Stimulated activated CD8-positive, alpha-beta memory T cell treated with anti-CD3 and anti-CD28 coated beads, Interleukin-7, amount 100 ng/mL, for 4 hours (primary cell): ENCODE results near the gene JAM2.
"Not testable (repeated sequence)": the region's sequence is repeated elsewhere in the genome, so short reads cannot be mapped to it uniquely, and the experiment has no call there.

Experiments used
- DNase-seq, 2 donors: peaks; one replicate each; pipeline ENCODE4 v3.0.0-alpha.2; 2020; ENCODE audit warnings: low read depth in 2 of 2

The JAM2 gene

DNA sequence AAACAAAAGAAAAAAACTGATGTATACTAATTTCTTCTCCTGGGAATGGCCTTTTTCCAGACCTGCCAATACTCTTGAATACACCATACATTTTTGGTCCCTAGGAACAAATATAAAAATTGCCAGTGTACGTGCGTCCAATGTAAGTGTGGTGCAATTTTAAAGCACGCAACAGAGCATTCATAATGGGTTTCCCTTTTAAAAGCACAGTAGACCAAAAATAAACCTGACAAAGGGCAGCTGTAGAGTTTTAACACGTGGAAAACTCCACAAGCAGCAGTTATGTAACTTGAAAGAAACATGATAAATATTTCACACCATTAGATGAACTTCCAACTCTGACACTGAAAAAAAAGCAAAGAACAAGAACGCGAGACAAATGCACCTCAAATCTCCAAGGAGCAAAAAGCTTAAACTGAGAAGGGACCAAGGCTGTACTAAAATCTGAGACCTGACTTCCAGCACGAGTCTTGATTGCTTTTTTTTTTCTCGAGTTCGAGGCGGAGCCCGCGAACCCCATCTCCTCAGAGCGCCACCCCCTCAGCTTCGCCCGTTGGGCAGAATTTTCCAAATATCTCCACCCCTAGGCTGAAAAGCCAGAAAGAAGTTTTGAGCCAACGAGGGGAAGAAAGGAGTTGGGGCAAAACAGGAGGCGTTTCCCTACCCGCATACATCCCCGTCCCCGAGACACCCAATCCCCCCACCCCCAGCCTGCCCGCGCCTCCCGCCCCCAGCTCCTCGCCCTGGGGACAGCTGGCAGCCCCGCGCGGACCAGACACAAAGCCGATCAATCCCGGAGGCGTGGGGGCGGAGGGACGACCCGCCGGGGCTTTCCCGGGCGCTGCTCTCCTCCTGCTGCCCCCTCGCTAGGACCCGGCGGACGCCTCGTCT is at the start of gene JAM2:
TSS of gene JAM2 (plus strand) at position 599 of the 891 bp plus-strand sequence. CDS start 564 bp downstream, outside the sequence.
- peak in 1 of 2 donors; percentile 52 for DNase-seq

DNA sequence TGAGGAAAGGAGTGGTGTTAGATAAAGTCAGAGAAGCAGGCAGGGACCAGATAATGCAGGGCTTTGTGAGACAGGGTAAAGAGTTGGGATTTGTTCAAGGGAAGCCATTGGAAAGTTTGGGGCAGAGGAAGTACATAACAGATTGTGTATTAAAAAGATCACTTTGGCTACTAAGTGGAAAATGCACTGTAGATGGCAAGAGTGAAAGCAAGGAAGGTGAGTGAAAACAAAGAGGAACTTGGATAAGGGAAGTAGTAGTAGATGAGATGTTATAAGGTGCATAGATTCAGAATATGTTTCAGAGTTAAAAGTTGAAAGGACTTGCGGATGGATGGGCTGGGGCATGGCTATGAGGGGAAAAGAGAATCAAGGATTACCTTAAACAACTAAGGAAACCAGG is 49.2 kb upstream of the JAM2 start:
- DNase-seq, result no peak

DNA sequence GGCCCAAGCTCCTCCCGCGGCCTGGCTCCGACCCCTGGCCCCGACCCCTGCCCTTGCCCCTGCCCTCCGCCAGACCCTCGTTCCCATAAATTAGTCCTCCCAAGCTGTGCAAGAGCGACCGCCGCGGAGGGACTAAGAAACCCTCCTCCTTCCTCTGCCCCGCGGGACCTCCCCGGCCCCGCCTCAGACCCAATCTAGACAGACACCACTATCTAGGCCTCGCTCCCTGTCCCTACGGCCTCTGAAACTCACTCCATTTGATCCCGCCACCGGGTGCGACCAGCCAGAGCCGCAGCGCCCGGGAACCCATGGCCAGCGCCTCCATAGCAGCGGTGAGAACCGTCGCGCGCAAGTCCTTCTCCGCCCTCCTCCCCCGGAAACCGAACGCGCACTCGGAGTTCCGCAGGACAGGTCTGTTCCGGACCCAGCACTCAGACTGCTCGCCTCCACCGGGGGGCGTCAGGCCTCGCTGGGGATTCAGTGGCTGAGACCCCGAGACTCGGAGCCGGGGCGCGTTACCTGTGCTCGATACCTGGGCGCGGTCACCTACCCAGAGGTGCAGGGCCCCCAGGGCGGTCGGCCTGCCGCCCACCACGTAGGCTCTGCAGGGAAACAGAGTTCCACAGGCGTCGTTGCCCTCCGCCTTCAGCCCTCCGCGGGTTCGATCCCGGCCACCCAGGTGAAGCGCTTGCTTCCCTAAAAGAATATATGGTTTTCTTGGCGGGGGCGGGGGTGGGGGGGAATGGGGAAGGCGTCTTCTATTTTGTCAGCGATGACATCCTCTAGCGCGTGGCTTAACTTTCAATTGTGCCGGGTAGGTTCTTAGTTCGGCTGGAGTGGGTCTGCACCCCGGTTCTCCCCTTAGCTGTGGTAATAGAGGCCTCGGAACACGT is 31.7 kb upstream of the JAM2 start, which contains the start of gene MRPL39:
TSS of gene MRPL39 (minus strand) at position 331 of the 893 bp plus-strand sequence. CDS start at position 325, 6 bp downstream.
- DNase-seq, result peak; percentile 74 to 83

DNA sequence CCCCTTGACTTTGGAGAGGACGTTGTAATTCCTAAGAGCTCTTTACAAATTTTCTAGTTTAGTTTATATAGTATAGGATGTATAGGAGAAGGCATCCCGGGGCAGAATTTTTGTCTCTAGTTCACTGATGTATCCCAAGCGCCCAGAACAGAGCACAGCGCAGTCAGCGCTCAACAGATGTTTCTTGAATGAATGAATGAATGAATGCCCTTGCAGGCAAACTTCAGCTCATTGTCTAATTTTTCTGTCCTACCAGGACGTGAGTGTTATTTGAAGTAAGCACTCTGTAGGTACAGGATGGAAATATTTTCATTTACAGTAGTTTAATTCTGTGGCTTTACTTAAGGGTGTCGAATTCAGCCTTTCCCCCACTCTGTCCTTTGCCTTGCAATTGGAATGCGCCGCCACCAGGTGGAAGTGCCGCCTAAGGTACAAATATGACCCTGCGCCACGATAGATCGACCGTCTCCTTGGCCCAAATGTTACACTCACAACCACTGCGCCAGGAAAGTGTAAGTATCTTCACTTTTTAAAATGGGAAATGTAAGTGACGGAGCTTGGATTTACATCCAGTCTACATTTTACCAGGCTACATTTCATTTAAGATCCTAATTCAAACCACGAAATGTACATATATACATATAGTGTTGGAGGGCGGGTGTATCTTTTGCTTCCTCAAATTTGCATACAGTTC is 30.9 kb upstream of the JAM2 start:
- DNase-seq, result peak; percentile 58 to 67

- no peak for DNase-seq
Measured at GRCh38 chr21:25614441-25614840, 24.6 kb upstream of the JAM2 start.

DNA sequence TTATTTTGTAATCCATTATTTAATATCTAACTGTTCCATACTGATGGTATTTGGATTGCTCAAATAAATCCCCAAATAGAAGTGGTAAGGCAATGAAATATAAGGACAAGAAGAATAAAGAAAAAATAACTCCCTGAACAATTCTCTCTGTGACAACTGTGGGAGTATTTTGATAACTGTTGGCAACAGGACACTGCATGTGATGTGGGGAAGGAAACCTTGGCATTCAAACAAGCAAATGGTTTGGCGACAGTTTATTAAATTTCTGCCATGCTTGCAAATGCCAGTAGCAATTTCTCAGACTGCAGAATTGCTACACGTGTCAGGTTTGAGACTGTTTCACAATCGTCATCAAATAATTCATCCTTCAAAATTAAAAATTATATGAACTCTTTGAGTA is 23.2 kb upstream of the JAM2 start:
- DNase-seq, result no peak

DNA sequence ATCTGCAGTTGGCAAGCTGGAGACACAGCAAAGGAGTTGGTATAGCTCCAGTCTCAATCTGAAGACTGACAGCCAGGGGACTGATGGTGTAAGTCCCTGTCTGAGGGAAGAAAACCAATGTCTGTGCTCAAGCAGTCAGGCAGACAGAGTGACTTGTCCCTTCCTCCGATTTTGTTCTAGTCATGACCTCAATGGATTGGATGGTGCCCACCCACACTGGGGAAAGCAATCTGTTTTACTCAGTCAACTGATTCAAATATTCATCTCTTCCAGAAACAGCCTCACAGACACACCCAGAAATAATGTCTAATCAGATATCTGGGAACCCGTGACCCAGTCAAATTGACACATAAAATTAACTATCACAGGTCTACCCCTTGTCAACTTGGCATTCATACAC is 19.9 kb upstream of the JAM2 start:
- no peak for DNase-seq

GRCh38 chr21:25624511-25624910 is 14.5 kb upstream of the JAM2 start:
- no peak for DNase-seq

- DNase-seq, result no peak
Measured at GRCh38 chr21:25625036-25625435, 14.0 kb upstream of the JAM2 start.

- DNase-seq, result not testable (repeated sequence)
Measured at GRCh38 chr21:25625776-25626555, 13.1 kb upstream of the JAM2 start.

GRCh38 chr21:25626757-25627156 is 12.3 kb upstream of the JAM2 start:
- no peak for DNase-seq

DNA sequence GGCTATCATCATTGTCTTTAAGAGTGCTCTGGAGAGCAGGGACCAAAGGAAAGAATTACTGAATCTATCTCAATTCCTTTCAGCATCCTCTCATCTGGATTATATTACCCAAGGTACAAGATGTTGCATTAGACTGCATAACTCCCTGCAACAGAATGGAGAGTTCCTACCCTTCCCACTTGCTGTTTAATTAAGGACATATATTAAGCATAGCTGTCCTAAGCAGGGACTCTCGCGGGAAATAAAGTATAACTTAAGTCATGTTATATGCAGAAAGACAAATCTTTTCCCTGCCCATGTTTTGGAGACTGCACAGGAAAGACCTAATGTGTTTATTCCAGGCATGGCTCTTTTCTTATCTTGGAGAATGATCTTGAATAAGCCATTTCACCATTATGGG is 6.8 kb upstream of the JAM2 start:
- no peak for DNase-seq

- DNase-seq, result no peak
Measured at GRCh38 chr21:25635310-25635709, 3.7 kb upstream of the JAM2 start.

DNA sequence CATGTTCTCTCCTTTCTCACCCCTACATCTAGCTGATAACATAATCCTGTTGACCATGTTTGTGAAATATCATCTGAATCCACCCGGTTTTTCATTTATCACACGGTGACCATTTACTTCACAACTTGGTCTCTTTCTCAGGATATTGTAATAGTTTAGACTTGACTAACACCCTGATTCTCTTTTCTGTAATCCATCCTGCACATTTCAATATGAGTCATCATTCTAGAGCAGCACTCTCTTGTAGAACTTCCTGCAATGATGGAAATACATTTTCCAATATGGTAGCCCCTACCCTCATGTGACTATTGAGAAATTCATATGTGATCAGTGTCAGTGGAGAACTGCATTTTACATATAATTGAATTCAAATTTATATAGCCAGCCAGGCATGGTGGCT is 2.3 kb upstream of the JAM2 start:
- no peak for DNase-seq

- DNase-seq, result no peak
Measured at GRCh38 chr21:25637851-25638659, 1.0 kb upstream of the JAM2 start.

GRCh38 chr21:25639551-25640201 is 618 bp downstream of the JAM2 start:
- peak in 1 of 2 donors; percentile 35 for DNase-seq

DNA sequence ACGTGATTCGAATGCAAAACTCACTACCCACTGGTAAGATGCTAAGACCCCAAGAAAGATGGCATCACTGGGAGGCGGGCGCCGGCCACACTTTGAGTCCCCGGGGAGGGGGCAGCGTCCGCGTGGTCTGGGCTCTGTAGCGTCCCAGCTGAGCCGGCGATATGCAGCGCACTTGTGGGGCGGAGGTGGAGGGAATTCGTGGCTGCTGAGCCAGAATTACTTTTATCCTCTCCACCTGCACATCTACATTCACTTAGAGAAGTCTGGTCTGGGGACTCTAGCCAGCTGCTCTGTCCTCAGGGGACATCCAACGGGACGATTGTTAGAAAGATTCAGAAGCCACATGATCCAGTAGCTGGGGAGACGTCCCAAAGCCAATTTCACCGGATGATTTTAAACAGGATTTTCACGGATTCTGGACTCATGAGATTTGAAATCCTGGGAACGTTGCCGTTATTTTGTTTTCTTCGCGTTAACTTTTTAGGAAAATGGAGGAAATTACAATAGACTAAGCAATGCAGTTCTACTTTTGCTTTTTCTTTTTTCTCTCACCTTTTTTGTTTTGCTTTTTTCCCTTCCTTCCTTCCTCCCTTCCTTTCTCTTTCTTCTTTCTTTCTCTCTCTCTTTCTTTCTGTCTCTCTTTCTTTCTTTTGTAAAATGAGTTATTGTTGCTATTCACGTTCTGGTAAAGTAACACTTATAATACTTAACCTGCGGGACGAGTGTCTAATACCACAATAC is 1.3 kb downstream of the JAM2 start:
- DNase-seq, result peak in 1 of 2 donors; percentile 1

GRCh38 chr21:25640943-25641292 is 1.9 kb downstream of the JAM2 start:
- no peak for DNase-seq

GRCh38 chr21:25643486-25643885 is 4.4 kb downstream of the JAM2 start:
- no peak for DNase-seq
